Fibroblast of skin of scalp (primary cell): ENCODE results near the gene FHAD1.
A peak's percentile ranks its signal among the peaks of the same experiment; 100 is the strongest.

Experiments
- DNase-seq: peaks from one replicate; pipeline ENCODE4 v3.0.0-alpha.2; 2013

The FHAD1 gene

DNA sequence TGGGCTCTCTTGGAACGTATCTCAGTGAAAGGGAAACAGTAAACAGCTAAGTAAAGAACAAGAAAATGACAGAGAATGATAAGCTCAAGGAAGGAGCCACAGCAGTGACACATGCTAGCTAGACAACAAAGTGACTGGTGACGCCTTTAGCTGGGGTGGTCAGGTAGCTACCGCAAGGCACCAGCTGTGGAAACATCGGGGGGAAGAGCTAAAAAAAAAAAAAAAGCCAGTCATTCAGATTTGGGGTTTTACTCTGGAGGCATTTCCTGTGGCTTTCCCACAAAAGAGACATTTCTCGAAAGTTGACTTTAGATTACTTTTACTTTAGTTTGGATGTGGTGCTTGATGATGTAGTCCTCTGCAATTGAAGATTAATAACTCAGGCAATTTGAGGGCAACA, 2.1 kb downstream of the FHAD1 start:
- peak; percentile 5 for DNase-seq

DNA sequence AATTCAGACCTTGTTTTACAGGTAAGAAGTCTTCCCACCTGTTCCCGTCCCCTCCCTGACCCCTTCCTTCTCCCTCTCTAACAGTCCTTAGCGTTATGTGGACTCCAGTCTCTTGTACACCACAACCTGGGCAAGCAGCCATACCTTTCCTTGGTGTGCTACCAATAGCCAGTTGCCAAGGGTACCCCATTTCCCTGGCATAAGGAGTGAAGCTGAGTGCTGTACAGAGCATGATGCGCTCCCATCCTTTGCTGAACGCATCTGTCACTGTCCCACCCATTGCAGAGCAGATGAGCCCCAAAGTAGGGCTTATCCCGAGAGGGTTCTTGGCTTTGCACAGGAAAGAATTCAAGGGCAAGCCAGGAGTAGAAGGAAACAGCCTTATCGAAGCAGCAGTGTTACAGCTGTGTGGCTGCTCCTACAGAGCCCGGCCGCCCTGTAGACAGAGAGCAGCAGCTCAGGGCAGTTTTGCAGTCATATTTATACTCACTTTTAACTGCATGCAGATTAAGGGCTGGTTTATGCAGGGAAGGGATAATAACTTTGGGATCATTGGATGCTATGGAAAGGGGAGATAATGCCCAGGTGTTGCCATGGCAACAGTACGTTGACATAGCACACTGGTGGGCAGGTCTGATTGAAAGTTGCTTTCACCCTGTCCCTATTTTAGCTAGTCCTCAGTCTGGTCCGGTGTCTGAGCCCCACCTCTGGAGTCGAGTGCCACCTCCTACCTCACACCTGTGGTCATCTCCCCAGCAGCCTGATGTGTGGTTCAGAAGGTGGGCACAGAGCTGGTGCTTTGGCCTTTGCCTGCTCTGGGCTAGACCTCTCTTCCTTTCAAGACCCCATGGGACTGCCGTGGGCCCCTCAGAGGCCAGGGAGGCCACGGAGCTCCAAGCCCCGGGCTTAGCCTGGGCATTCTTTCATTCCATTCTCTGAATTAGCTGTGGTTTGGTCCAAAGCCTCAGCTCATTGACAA, 5.1 kb downstream of the FHAD1 start:
- DNase-seq, result no peak

DNA sequence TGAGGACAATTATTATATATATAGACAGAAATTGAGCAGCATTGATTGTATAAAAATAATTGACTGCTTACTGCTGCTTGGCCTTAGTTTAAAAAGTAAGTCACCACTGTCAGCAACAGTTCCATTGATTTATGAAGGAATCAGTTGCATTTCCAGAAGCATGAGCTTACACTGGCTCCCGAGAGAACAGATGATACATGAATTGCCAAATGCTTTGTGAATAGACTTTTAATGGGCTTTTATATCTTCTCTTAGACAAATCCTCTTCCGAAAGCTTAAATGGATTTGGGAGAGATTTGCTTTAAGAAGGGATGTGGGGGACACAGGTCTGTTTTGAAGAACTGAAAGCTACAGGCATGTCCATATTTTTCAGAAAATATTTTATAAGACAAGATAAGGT, 7.5 kb downstream of the FHAD1 start:
- DNase-seq, result no peak

DNA sequence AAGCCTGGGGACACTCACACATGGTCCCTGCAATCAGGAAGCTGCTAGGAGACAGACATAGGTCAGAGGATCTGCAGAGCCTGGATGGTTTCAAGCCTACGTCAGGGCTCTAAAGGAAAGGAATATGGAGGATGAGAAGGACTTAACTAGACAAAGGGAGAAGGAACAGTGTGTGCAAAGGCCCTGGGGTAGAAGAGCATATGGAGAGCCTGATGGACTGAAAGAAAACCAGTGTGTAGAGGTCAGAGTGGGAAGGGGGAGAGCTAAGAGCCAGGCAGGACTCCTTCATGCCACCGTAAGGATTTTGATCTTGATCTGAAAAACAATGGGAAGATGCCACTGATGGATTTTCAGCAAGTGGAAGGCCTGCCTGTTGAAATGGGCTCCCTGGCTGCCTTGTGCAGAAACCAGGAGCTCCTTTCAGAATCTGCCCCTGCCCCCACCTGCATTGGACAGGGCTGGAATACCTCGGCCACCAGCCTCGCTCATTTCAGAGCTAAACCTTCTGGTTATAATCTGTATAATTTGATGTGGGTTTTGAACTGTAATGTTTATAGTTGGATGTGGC, 8.6 kb downstream of the FHAD1 start:
- DNase-seq, result no peak

DNA sequence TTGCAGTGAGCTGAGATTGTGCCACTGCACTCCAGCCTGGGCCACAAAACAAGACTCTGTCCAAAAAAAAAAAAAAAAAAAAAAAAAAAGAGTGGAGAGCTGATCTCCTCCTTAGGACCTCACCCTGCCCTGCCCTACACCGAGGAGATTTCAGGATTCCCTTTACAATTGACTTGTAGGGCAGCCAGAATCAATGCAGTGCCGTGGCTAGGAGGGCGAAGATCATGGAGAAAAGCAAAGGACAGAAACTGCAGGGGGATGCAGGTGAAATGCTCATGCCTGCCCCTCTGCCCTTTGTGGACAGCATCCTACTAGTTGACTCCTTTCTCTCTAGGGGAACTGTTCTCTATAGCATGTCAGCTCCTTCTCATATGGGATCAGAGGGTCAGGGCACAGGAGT, 9.6 kb downstream of the FHAD1 start:
- no peak for DNase-seq

DNA sequence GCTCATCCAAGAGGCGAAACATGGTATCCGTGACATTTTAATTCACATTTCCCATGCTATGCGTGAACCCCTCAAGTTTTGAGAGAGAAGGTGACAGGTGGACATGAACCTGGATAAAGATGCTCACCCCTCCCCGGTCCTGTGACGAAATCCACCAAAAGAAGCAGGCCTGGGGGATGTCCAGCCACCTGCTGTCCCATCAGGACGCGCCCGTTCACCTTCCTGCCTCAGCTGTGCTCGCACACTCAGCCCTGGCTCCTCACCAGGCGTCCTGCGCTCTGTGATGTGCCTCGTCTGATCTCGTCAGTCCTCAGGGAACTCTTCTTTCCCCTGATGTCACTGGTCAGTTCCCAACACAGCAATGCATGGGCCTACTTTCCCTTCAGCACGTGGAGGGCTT, 10.3 kb downstream of the FHAD1 start:
- no peak for DNase-seq

DNA sequence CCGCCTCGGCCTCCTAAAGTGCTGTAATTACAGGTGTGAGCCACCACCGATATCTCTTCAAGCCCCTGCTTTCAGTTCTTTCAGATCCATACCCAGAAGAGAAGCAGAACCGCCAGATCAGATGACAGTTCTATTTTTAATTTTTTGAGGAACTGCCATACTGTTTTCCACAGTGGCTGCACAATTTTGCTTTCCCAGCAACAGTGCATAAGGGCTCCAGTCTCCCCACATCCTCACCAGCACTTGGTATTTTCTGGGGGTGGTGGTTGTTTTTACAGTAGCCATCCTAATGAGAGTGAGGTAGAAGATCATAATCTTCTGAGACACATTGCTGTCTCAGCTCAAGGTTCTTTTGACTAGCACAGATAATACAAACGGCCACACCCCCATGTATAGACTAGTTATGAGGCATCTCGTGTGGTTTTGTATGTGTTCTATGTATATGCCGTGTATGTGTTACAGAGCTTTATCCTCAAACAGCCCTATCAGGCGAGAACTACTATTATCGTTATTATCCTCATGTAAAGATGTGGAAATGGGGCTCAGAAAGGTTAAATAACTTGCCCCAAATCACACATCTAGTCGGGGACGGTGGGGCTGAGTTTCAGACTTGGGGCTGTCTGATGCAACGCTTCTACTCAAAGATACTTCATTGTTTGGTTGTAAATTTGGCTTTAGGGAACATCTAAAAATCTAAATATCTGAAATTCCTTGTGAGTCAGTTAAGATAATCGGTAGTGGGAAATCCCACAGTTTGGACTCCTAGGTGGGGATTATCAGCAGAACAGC, 12.0 kb downstream of the FHAD1 start:
- no peak for DNase-seq

DNA sequence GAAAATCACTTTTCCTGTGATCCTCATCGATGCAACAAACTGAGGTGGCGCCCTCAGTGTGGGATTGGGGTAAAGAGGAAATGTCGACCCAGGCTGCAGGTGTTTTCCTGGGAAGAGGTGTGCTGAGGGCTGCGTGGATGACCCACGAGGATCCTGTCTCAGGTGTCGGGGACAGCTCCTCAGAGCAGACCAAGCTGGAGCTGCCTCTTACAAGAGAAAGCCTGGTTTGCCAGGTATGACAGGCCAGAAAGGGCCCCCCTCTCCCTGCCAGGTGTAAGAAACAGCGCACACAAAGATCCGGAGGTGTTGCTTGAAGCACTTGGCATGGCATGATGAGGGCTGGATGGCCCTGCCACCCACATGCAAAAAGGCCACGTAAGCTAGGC, 12.6 kb downstream of the FHAD1 start:
- DNase-seq, result no peak

DNA sequence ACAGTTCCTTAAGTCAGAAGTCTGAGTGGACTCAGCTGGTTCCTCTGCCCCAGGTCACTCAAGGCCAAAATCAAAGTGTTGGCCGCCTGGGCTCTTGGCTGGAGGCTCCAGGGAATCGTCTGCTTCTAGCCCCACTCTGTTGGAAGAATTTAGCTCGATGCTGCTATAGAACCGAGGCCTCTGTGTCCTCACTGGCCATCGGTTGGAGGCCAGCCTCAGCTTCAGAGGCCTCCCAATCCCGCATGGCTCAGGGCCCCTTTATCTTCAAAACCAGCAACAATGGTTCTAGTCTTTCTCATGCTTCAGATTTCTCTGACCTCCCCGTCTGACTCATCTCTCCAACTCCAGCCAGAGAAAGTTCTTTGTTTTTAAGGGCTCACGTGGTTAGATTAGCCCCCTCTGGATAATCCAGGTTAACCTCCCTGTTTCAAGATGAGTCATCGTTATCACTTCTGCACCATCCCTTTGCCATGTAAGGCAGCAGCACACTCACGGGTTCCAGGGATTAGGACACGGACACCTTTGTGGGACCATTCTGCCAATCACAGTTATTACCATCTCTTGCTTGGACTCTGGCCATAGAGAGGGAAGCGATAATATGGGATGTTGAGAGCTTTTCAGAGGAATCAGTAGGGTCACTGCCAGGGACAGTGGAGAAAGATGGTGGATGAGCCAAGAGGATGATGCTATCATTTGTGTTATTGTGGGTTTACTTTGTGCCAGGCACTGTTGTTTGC, 13.6 kb downstream of the FHAD1 start:
- peak; percentile 8 for DNase-seq

DNA sequence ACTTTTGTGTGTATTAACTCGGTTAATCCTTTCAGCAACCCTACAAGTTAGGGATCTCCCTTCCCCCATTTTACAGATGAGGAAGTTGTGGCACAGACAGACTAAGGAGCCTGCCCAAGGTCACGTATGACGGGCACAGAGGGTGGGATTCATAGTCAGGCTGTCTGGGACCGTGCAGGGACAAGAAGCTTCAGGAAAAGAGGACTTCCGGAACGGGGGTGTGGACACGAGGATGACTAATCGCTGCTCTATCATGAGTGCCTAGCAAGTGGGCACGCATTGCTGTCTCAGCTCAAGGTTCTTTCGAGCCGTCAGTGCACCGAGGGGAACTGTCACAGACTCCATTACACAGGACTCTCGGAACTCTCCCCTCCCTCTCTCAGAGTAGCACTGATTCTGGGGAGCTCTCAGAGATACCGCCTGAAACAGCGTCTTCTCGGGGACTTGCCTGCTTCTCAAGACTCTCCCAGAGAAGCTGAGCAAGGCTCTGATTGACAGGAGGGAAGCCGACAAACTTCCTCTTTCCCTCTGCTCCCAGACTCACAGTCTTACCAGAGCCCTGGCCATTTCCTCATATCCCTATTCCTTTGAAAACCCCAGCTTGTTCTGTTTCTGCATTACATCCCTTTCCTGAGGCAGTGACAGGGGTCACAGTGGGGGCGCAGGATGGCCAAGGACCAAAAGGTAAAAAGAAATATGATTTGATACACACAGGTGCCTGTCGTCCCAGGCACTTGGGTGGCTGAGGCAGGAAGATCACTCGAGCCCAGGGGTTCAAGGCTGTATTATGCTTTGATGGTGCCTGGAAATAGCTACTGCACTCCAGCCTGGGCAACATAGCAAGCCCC, 14.4 kb downstream of the FHAD1 start:
- DNase-seq, result no peak

DNA sequence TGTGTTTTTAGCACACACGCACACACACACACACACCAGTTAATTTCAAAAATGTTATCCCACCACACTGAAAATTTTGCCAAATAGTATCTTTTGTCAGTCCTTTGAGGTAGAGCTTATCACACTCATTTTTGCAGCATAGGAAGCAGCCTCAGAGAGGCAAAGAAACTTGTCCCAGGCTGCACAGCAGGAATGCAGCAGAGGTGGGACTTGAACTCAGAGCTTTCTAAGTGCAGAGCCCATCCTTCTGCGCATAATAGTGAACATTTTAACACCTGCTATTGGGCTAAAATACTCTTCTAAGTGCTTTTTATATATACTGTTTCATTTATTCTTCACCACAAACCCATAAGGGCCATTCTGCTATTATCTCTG, 15.0 kb downstream of the FHAD1 start:
- DNase-seq, result no peak

DNA sequence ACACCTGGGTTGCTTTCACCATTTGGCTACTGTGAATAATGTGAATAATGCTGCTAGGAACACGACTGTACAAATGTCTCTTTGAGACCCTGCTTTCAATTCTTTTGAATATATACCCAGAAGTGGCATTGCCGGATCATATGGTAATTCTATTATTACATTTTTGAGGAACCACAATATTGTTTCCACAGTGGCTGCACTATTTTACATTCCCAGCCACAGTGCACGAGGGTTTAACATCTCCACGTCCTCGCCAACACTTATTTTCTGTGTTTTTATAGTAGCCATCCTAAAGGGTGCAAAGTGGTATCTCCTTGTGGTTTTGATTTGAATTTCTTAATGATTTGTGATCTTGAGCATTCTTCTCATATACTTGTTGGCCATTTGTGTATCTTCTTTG, 15.7 kb downstream of the FHAD1 start:
- DNase-seq, result no peak

DNA sequence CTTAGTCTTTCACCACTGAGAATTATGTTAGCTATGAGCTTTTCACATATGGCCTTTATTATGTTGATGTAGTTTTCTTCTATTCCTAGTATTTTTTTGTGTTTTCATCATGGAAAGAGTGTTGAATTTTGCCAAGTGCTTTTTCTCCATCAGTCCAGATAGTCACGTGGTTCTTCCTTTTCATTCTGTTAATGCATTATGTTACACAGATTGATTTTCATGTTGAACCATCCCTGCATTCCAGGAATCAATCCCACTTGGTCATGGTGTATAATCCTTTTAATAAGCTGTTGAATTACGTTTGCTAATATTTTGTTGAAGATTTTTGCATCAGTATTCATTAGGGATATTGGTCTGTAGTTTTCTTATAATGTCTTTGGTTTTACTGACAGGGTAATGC, 17.7 kb downstream of the FHAD1 start:
- no peak for DNase-seq

DNA sequence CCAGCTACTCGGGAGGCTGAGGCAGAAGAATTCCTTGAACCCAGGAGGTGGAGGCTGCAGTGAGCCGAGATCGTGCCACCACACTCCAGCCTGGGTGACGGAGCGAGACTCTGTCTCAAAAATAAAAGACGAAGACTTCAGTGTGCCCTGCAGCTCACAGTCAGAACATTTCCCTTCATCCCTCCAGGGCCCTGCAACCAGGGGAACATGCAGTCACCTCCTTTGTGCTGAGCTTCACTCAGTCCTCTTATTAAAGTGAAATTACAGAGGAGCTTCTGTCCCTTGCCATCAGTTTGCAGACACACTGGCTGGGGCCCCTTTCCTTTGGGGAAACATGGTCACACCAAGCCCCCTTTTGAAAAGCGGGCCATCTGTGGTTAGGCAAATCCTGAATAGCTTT, 24.2 kb downstream of the FHAD1 start:
- no peak for DNase-seq

DNA sequence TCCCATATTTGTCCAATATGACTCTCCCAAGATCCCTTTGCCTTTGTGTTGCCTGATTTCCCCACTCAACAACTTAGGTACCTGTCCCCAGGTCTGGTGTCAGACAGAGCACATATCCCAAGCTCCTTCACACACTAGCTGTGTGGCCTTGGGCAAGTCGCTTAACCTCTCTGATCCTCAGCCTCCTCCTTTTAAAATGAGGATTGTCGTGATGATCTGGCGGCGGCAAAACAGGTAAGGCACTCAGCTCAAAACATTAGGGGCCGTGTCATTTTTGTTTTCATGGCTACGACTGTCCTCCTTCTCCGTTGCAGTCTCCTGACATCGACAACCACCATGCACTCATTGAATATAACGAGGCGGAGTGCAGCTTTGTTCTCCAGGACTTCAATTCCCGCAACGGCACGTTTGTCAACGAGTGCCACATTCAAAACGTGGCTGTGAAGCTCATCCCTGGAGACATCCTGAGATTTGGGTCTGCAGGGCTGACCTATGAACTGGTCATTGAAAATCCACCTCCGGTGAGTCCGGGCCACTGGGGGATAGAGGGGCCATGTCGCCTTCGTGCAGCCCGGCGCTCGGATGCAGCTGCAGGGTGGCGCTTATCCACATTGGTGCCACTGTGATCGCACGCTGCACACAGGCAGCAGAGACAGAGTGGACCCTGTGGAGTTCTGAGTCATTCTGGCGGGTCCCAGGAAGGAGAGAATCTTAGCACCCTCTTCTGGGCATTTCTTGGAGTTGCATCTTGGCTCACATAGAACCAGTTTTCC, 25.2 kb downstream of the FHAD1 start:
- peak; percentile 75 for DNase-seq

DNA sequence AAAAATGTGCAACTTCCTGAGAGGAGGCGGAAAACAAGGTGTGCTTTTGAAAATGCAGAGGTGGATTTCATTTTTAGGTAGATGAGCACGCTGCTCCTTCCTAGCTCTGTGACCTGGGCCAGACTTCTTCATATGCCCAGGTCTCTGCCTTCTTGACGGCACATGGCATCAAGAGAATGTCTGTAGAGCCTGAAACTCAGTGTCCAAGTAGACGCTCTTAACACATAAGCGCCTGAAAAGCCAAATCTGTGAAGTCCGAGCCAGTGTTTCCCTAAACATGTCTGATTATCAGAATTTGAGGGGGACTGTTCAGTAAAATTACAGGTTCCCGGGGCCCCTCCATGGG, 25.7 kb downstream of the FHAD1 start:
- DNase-seq, result no peak

DNA sequence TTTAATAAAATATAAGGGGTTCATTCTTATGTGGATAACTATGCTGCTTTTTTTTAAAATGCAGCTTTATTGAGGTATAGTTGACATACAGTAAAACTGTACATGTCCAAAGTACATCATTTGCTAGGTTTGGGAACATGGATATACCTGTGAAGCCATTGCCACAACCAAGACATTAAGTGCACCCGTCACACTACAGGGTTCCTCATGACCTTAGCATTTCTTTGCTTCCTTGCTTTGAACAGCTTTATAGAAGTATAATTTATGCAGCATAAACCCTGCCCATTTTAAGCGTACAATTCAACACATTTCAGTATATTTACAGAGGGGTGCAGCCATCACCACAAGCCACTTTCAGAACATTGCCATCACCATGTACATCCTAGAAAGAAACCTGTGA, 26.3 kb downstream of the FHAD1 start:
- no peak for DNase-seq

DNA sequence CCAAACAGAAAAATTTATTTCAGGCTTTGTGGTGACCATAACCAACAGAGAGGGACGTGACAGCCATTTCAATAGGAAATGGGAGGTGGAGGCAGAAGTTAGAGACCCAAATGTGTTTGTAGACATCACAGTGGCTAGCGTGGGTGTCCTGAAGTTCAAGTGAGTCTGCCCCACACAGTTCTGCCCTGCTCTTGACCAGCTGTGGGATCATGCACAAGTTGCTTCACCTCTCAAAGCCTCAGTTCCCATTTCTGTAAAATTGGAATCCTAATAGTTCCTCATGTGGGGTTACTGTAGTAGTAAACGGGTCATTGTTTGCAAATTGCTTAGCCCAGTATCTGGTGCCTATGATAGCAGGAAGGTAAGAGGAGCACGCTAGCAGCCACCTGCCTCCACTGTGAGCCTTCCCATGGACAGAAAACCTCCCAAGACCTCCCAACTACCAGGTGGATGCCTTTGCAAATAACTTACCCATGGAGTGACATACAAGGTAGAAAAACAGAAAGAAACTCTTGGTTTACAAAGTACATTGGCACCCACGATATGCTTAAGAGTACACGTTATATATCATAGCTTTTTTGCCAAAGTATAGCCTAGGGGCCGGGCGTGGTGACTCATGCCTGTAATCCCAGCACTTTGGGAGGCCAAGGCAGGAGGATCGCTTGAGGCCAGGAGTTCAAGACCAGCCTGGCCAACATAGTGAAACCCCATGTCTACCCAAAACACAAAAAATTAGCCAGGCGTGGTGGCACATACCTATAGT, 29.1 kb downstream of the FHAD1 start:
- DNase-seq, result no peak

DNA sequence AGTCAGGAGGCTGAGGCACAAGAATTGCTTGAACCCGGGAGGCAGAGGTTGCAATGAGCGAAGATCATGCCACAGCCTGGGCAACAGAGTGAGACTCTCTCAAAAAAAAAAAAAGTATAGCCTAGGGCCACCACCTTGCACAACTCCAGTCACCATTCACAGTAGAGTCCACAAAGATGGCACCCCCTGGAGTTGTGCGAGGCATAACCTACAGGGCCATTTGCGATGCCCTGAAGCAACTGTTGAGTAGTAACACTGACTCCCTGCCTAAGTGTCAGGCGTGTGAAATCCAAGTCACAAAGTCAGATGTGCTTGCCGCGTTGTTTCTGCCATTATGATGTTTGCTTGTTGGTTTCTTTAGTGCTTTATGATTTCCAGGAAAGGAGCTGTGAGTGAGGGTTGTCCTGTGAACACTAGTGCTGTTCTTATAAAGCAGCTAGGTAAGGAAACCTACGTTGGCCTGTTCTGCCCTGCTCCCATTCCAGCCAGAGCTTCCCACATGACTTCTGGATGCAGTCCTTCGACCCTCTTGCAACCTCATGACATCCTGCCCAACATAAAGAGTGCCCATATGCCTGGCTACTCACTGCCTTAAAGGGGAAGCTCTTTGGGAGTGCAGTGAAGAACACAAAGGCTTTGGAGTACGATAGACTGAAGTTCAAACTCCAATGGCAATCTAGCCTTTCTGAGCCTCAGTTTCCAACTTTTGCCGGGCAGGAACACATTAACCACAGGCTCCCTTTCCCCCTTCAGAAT, 29.8 kb downstream of the FHAD1 start:
- no peak for DNase-seq

DNA sequence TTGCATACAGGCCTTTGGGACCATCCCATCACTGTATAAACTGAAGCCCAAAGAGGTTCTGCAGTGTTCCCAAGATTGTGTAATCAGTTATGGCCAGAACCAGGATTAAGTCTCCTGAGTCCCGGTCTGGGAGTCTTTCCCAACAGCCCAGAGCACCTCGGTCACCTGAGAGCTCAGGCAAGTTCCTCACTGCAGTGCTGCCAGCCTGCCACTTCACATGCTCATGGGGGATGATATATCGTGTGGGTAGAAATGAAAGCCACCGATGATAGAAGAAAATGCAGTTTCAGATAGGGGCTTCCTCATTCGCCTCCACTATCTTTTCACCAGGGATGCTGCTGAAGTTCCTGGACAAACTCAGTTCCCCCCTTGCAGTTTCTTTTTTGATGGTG, 30.4 kb downstream of the FHAD1 start:
- no peak for DNase-seq
